Measurements from ENCODE around the gene FAM25G.

FAM25G gene

DNA sequence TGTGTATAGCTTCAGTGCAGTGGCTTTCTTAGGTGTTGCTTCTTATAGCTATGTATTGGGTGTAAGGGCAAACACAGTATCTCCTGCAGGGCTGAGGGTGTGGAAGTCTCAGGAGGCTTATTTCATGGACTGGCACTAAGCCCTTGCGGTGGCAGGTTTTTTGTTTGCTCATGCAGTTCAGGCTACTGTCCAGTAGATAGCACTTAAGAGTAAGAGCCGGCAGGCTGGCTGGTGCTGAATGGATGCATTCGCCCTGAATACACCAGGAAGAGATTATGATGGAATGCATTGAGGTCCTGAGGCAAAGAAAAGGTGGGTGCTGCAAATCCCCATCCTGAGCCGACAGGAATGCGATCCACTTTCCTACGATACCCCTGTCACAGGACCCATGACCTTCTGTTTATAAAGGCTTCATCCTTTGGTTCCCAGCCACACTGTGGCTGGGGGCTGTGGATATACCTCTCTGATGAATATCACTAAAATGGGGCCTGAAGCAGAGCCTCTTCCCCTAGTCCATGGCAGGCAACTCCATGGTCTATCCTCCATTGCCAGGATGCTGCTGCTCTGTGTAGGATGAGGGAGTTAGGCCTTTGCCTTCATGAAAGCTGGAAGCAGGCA, 52.5 kb downstream of the FAM25G start:
- ATAC-seq (replicated peaks; ENCODE audit: extremely low read depth, poor library complexity, severe bottlenecking) = no peak
- Mint-ChIP-seq H3K36me3 (ENCODE audit: insufficient read depth) (no peaks in the 10 kb centered on the region), H3K4me1 (no peaks in the 10 kb centered on the region), H3K27ac (ENCODE audit: low read depth) (no peak overlapping the region), H3K27me3 (peaks cover 62% of the 10 kb centered on the region), H3K4me3 (no peak overlapping the region), H3K9me3 (no peaks in the 10 kb centered on the region)
- DNase-seq (ENCODE audit: low spot score in 2 of 2) = no peak

Measured in central memory CD8-positive, alpha-beta T cell (primary cell).